CD4-positive, alpha-beta memory T cell (primary cell): Measurements from ENCODE around the gene FEZ2. TPM values are rescaled to one million over a fixed set of nuclear protein-coding genes. Genes with fewer than 3 reads are reported as not detected.

ENCODE experiments used
- CTCF ChIA-PET: fragments of 350-600 bp; sonication (Branson Sonifier 250); formaldehyde crosslinking; loops from one replicate; lab custom pipeline; 2021; ENCODE audit warnings: inconsistent platforms; ENCODE audit not compliant: partially characterized antibody; lab: Charles Lee
- POLR2A ChIA-PET: fragments of 350-600 bp; sonication (Branson Sonifier 250); formaldehyde crosslinking; loops from one replicate; lab custom pipeline; 2021; ENCODE audit not compliant: partially characterized antibody; lab: Charles Lee
- DNase-seq, 5 donors: peaks; one replicate each; pipeline versions ENCODE4 v3.0.0 to v3.0.0-alpha.2; 2020 to 2022; ENCODE audit warnings: mixed read lengths in 1 of 5
- H3K27ac ChIP-seq: one replicate; pipeline ENCODE4 v1.7.0; 2013; ENCODE audit warnings: low read depth, low read length
- H3K27me3 ChIP-seq: 2 replicates; pipeline ENCODE4 v1.7.0; 2013; ENCODE audit warnings: mild to moderate bottlenecking, low read length, moderate library complexity; ENCODE audit not compliant: insufficient read depth
- H3K36me3 ChIP-seq: 2 replicates; pipeline ENCODE4 v1.7.0; 2013; ENCODE audit warnings: mild to moderate bottlenecking, low read length, moderate library complexity; ENCODE audit not compliant: insufficient read depth
- H3K4me1 ChIP-seq: 2 replicates; pipeline ENCODE4 v1.7.0; 2013; ENCODE audit warnings: mild to moderate bottlenecking, low read length, moderate library complexity; ENCODE audit not compliant: insufficient read depth
- H3K4me3 ChIP-seq, 2 donors: one replicate each; pipeline ENCODE4 v1.7.0; 2013; ENCODE audit warnings: low read length in 2 of 2, mild to moderate bottlenecking in 1 of 2
- H3K9me3 ChIP-seq, 2 donors: one replicate each; pipeline ENCODE4 v1.7.0; 2013; ENCODE audit warnings: low read length in 2 of 2, control low read depth in 1 of 2; ENCODE audit not compliant: control insufficient read depth in 1 of 2
- H3K27ac Mint-ChIP-seq, 7 donors: one replicate each; pipeline ENCODE4 v1.8.0; 2020 to 2021; ENCODE audit warnings: mixed read lengths in 7 of 7, mild to moderate bottlenecking in 6 of 7, inconsistent platforms in 3 of 7, moderate library complexity in 3 of 7
- H3K27me3 Mint-ChIP-seq, 2 donors: one replicate each; pipeline ENCODE4 v1.8.0; 2020 to 2021; ENCODE audit warnings: mixed read lengths in 2 of 2
- H3K36me3 Mint-ChIP-seq, 2 donors: one replicate each; pipeline ENCODE4 v1.8.0; 2020 to 2021; ENCODE audit warnings: mixed read lengths in 2 of 2, inconsistent platforms in 1 of 2, mild to moderate bottlenecking in 1 of 2
- H3K4me1 Mint-ChIP-seq, 4 donors: one replicate each; pipeline ENCODE4 v1.8.0; 2020 to 2021; ENCODE audit warnings: mixed read lengths in 4 of 4, mild to moderate bottlenecking in 1 of 4
- H3K4me3 Mint-ChIP-seq, 8 donors: one replicate each; pipeline ENCODE4 v1.8.0; 2020 to 2021; ENCODE audit warnings: mixed read lengths in 8 of 8, mild to moderate bottlenecking in 7 of 8, moderate library complexity in 6 of 8, inconsistent platforms in 3 of 8
- H3K9me3 Mint-ChIP-seq, 8 donors: one replicate each; pipeline ENCODE4 v1.8.0; 2020 to 2021; ENCODE audit warnings: mixed read lengths in 8 of 8, mild to moderate bottlenecking in 5 of 8, inconsistent platforms in 3 of 8, moderate library complexity in 1 of 8
- intact Hi-C: fragments of 100-400 bp; cut with micrococcal nuclease; formaldehyde crosslinking; loops from one replicate; pipeline ENCODE4 v1.15.1; 2023
- polyA plus RNA-seq, 2 donors: library from polyadenylated mRNA; unstranded; fragments of 300-500 nt; fragmentation: Illumina TruSeq; gene quantifications; one replicate each; pipeline ENCODE4 v1.2.3, GENCODE V29; 2021
- total RNA-seq, 2 experiments: library from RNA; stranded (reverse); gene quantifications; one replicate each; pipeline ENCODE4 v1.2.3, GENCODE V29; 2021

FEZ2 gene
- total and polyA plus RNA-seq, 4 experiments from 2014 or later, result 1.6 to 14.7 (median 7.7) TPM

GRCh38 chr2:36540986-36541754 is 56.8 kb downstream of the FEZ2 start:
- no peaks in the 10 kb centered on the region for H3K4me1 Mint-ChIP-seq
- peak overlapping the region in 2 of 7 donors; percentile 49 to 66 for H3K27ac Mint-ChIP-seq
- Histone ChIP-seq H3K4me3 (no peak overlapping the region), H3K27ac (no peak overlapping the region), H3K27me3 (no peaks in the 10 kb centered on the region), H3K4me1 (no peaks in the 10 kb centered on the region), H3K9me3 (no peaks in the 10 kb centered on the region), H3K36me3 (no peaks in the 10 kb centered on the region)
- H3K27me3 Mint-ChIP-seq, result no peaks in the 10 kb centered on the region
- no peak overlapping the region for H3K4me3 Mint-ChIP-seq
- CTCF ChIA-PET, result no interaction called here
- DNase-seq, result no peak
- no peaks in the 10 kb centered on the region for H3K9me3 Mint-ChIP-seq
- H3K36me3 Mint-ChIP-seq, result peaks cover 13 to 18% of the 10 kb centered on the region in 2 donors
- intact Hi-C loops, result no loop called here
- POLR2A ChIA-PET, result no interaction called here

- no peaks in the 10 kb centered on the region for H3K9me3 ChIP-seq
- no peak overlapping the region for H3K27ac ChIP-seq
- intact Hi-C loops, result no loop called here
- peaks cover 11 to 13% of the 10 kb centered on the region in 2 donors for H3K36me3 Mint-ChIP-seq
- no peaks in the 10 kb centered on the region for H3K36me3 ChIP-seq
- no peaks in the 10 kb centered on the region for H3K27me3 ChIP-seq
- ChIA-PET POLR2A (no interaction called here), CTCF (no interaction called here)
- no peak overlapping the region for H3K27ac Mint-ChIP-seq
- no peaks in the 10 kb centered on the region for H3K27me3 Mint-ChIP-seq
- H3K9me3 Mint-ChIP-seq, result no peaks in the 10 kb centered on the region
- no peak overlapping the region for H3K4me3 ChIP-seq
- H3K4me3 Mint-ChIP-seq, result no peak overlapping the region
- no peaks in the 10 kb centered on the region for H3K4me1 Mint-ChIP-seq
- no peaks in the 10 kb centered on the region for H3K4me1 ChIP-seq
- DNase-seq, result no peak
Observed at GRCh38 chr2:36539631-36540030, 58.3 kb downstream of the FEZ2 start.

GRCh38 chr2:36538335-36538734 is 59.6 kb downstream of the FEZ2 start:
- H3K4me1 ChIP-seq, result no peaks in the 10 kb centered on the region
- no peak for DNase-seq
- H3K27ac ChIP-seq, result no peak overlapping the region
- ChIA-PET CTCF (no interaction called here), POLR2A (no interaction called here)
- H3K4me1 Mint-ChIP-seq, result peaks cover 0 to 1% (median 0%) of the 10 kb centered on the region in 4 donors
- intact Hi-C loops, result no loop called here
- H3K27ac Mint-ChIP-seq, result no peak overlapping the region
- H3K27me3 Mint-ChIP-seq, result no peaks in the 10 kb centered on the region
- peaks cover 8 to 11% of the 10 kb centered on the region in 2 donors for H3K36me3 Mint-ChIP-seq
- peaks cover 0 to 2% (median 0%) of the 10 kb centered on the region in 8 donors for H3K9me3 Mint-ChIP-seq
- no peaks in the 10 kb centered on the region for H3K36me3 ChIP-seq
- H3K27me3 ChIP-seq, result no peaks in the 10 kb centered on the region
- no peak overlapping the region for H3K4me3 Mint-ChIP-seq
- H3K4me3 ChIP-seq, result no peak overlapping the region
- H3K9me3 ChIP-seq, result no peaks in the 10 kb centered on the region

GRCh38 chr2:36536776-36537175 is 61.2 kb downstream of the FEZ2 start:
- H3K36me3 Mint-ChIP-seq, result peaks cover 8 to 14% of the 10 kb centered on the region in 2 donors
- intact Hi-C loops, result no loop called here
- H3K4me1 Mint-ChIP-seq, result peaks cover 0 to 1% (median 0%) of the 10 kb centered on the region in 4 donors

GRCh38 chr2:36535099-36535498 is 62.9 kb downstream of the FEZ2 start:
- Mint-ChIP-seq H3K4me1 (peaks cover 0 to 1% (median 0%) of the 10 kb centered on the region in 4 donors), H3K36me3 (peaks cover 3 to 9% of the 10 kb centered on the region in 2 donors), H3K4me3 (no peak overlapping the region), H3K9me3 (peaks cover 0 to 2% (median 0%) of the 10 kb centered on the region in 8 donors), H3K27me3 (no peaks in the 10 kb centered on the region), H3K27ac (no peak overlapping the region)
- no peak for DNase-seq
- H3K9me3 ChIP-seq, result no peaks in the 10 kb centered on the region
- intact Hi-C loops, result no loop called here
- no peak overlapping the region for H3K4me3 ChIP-seq
- H3K36me3 ChIP-seq, result no peaks in the 10 kb centered on the region
- no peak overlapping the region for H3K27ac ChIP-seq
- ChIA-PET POLR2A (no interaction called here), CTCF (no interaction called here)
- no peaks in the 10 kb centered on the region for H3K27me3 ChIP-seq
- no peaks in the 10 kb centered on the region for H3K4me1 ChIP-seq

More at GRCh38 chr2:36536776-36537175, 61.2 kb downstream of the FEZ2 start:
- no peak for DNase-seq
- Histone ChIP-seq H3K4me1 (no peaks in the 10 kb centered on the region), H3K9me3 (no peaks in the 10 kb centered on the region), H3K27ac (no peak overlapping the region), H3K36me3 (no peaks in the 10 kb centered on the region), H3K4me3 (no peak overlapping the region), H3K27me3 (no peaks in the 10 kb centered on the region)
- Mint-ChIP-seq H3K4me3 (no peak overlapping the region), H3K27ac (peak overlapping the region in 1 of 7 donors; percentile 39), H3K9me3 (peaks cover 0 to 2% (median 0%) of the 10 kb centered on the region in 8 donors), H3K27me3 (no peaks in the 10 kb centered on the region)
- ChIA-PET POLR2A (no interaction called here), CTCF (no interaction called here)

GRCh38 chr2:36534275-36534799 is 63.6 kb downstream of the FEZ2 start:
- peaks cover 0 to 1% (median 0%) of the 10 kb centered on the region in 4 donors for H3K4me1 Mint-ChIP-seq
- peaks cover 3 to 9% of the 10 kb centered on the region in 2 donors for H3K36me3 Mint-ChIP-seq
- H3K27ac ChIP-seq, result no peak overlapping the region
- H3K4me3 ChIP-seq, result no peak overlapping the region
- H3K4me3 Mint-ChIP-seq, result no peak overlapping the region
- H3K9me3 Mint-ChIP-seq, result peaks cover 0 to 2% (median 0%) of the 10 kb centered on the region in 8 donors
- no peaks in the 10 kb centered on the region for H3K27me3 ChIP-seq
- ChIA-PET CTCF (no interaction called here), POLR2A (no interaction called here)
- DNase-seq, result no peak
- H3K9me3 ChIP-seq, result no peaks in the 10 kb centered on the region
- H3K36me3 ChIP-seq, result no peaks in the 10 kb centered on the region
- no peaks in the 10 kb centered on the region for H3K27me3 Mint-ChIP-seq
- H3K4me1 ChIP-seq, result no peaks in the 10 kb centered on the region
- intact Hi-C loops, result no loop called here
- H3K27ac Mint-ChIP-seq, result peak overlapping the region in 2 of 7 donors; percentile 36 to 80

- Mint-ChIP-seq H3K9me3 (peaks cover 0 to 2% (median 0%) of the 10 kb centered on the region in 8 donors), H3K27ac (no peak overlapping the region), H3K27me3 (no peaks in the 10 kb centered on the region), H3K4me1 (peaks cover 0 to 1% (median 0%) of the 10 kb centered on the region in 4 donors), H3K4me3 (no peak overlapping the region), H3K36me3 (peaks cover 4 to 17% of the 10 kb centered on the region in 2 donors)
- POLR2A ChIA-PET, result no interaction called here
- Histone ChIP-seq H3K36me3 (no peaks in the 10 kb centered on the region), H3K27me3 (no peaks in the 10 kb centered on the region), H3K27ac (no peak overlapping the region), H3K9me3 (no peaks in the 10 kb centered on the region), H3K4me3 (no peak overlapping the region), H3K4me1 (no peaks in the 10 kb centered on the region)
- DNase-seq, result no peak
- intact Hi-C loops, result no loop called here
- CTCF ChIA-PET, result no interaction called here
Observed at GRCh38 chr2:36530983-36531354, 67.0 kb downstream of the FEZ2 start.
